PFSK-1 (cell line): ENCODE data around the gene MLF2.
A peak's percentile ranks its signal among the peaks of the same experiment; 100 is the strongest.

Source experiments
- FOXP2 ChIP-seq: optimal IDR thresholded peaks from 2 replicates; pipeline ENCODE3; 2011; ENCODE audit warnings: borderline replicate concordance, control low read depth, inconsistent platforms; ENCODE audit not compliant: insufficient read depth; ENCODE audit errors: extremely low read length, extremely low read depth
- POLR2AphosphoS5 ChIP-seq: IDR thresholded peaks from 2 replicates; pipeline ENCODE4 v1.6.1; 2012; ENCODE audit warnings: low read depth, mild to moderate bottlenecking, control low read depth, low read length, moderate library complexity
- REST ChIP-seq, 2 experiments: IDR thresholded peaks; 2 replicates each; pipeline versions ENCODE4 v1.6.1 to v1.8.0; 2011 to 2012; ENCODE audit warnings: low read depth in 2 of 2, low read length in 2 of 2, control low read depth in 1 of 2, inconsistent platforms in 1 of 2, mild to moderate bottlenecking in 1 of 2, moderate library complexity in 1 of 2; ENCODE audit not compliant: insufficient read depth in 1 of 2
- SIN3A ChIP-seq: IDR thresholded peaks from 2 replicates; pipeline ENCODE4 v1.6.1; 2012; ENCODE audit warnings: mild to moderate bottlenecking, low read length, moderate library complexity, borderline replicate concordance; ENCODE audit not compliant: insufficient read depth
- TAF1 ChIP-seq: IDR thresholded peaks from 2 replicates; pipeline ENCODE4 v1.6.1; 2012; ENCODE audit warnings: low read length, control low read depth, borderline replicate concordance; ENCODE audit not compliant: insufficient read depth

DNA sequence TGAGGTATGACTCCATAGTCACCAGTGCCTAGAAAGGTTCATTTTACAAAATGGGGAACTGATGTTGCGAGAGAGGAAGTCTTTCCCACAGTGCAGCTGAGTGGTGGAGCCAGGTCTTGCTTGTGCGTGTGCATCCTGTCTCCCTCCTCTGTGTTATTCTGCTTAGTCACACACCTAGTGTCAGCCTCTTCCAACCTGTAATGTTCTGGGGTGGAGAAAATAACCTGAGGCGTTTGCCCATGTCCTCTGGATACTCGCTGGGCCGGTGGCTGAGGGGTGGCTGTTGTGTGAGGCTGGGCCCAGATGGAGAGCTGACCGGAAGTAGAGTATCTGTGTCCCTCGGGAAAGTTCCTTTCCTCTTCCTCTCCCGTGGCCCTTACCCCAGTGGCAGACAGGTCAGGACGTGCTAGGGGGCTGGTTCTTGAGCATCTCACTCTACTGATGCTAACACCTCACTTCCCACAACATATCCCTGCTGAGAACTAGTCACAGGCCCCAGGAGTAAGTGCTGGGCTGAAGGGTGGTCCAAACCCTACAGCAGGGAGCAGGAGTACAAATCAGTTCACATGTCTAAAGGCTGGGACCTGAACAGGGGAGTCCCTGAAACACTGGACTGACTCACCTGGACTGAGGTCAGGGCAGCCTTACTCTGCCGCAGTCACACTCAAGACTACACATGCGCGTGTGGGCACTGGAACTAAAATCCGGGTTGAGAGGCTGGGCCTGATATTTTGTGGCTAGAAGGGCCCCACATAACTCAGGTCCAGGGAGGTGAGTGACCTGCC is 7.0 kb downstream of the MLF2 start:
- TF ChIP-seq POLR2AphosphoS5: peak; percentile 22; the same call in 1 of the 2 replicates
- TF ChIP-seq SIN3A: no peak
- no peak for TF ChIP-seq TAF1
- no peak for TF ChIP-seq REST (IDR thresholded peaks at IDR 0.05; ENCODE audit: insufficient read depth in 1 of 2, low read depth in 2 of 2, low read length in 2 of 2)
- no peak for TF ChIP-seq FOXP2
